Measurements from ENCODE around the gene SETD7. TPM values are rescaled to one million over a fixed set of nuclear protein-coding genes. Genes with fewer than 3 reads are reported as not detected.

Gene SETD7
- 10 to 100 TPM; 14.8 to 20.5 (median 18.5) TPM for polyA plus RNA-seq (ENCODE audit: insufficient read depth in 1 of 5, insufficient read length in 5 of 5, low replicate concordance in 1 of 5)
- long read RNA-seq, donor 1, full-length matches to known transcripts: 3 of 3 reads
- long read RNA-seq, donor 1, partial matches to known transcripts: 0 of 3 reads
- long read RNA-seq, donor 1, other reads (novel, unspliced or antisense): 0 of 3 reads
- long read RNA-seq, donor 2, full-length matches to known transcripts: 3 of 3 reads
- long read RNA-seq, donor 2, partial matches to known transcripts: 0 of 3 reads
- long read RNA-seq, donor 2, other reads (novel, unspliced or antisense): 0 of 3 reads
- long read RNA-seq, donor 3, partial matches to known transcripts: 0 of 1 reads
- long read RNA-seq, donor 3, other reads (novel, unspliced or antisense): 0 of 1 reads
- long read RNA-seq, donor 4: 0 reads
- long read RNA-seq, donor 5, full-length matches to known transcripts: 2 of 2 reads
- long read RNA-seq, donor 5, partial matches to known transcripts: 0 of 2 reads
- long read RNA-seq, donor 5, other reads (novel, unspliced or antisense): 0 of 2 reads
- long read RNA-seq, donor 6, full-length matches to known transcripts: 6 of 6 reads
- long read RNA-seq, donor 6, partial matches to known transcripts: 0 of 6 reads
- long read RNA-seq, donor 6, other reads (novel, unspliced or antisense): 0 of 6 reads
- long read RNA-seq, donor 7, full-length matches to known transcripts: 1 of 1 reads
- long read RNA-seq, donor 7, partial matches to known transcripts: 0 of 1 reads
- long read RNA-seq, donor 7, other reads (novel, unspliced or antisense): 0 of 1 reads
- long read RNA-seq, donor 8, full-length matches to known transcripts: 1 of 1 reads
- long read RNA-seq, donor 8, partial matches to known transcripts: 0 of 1 reads
- long read RNA-seq, donor 8, other reads (novel, unspliced or antisense): 0 of 1 reads

- peak; percentile 86 to 87 for DNase-seq
These were observed at the start of gene SETD7 for GRCh38 chr4:139556071-139556723. Gene SETD7, minus strand, starts transcription at chr4:139556219. Its CDS starts 82 bp downstream, at chr4:139556137.

GRCh38 chr4:139605516-139605915 lies 49.5 kb upstream of the SETD7 start:
- no peak for DNase-seq

- DNase-seq: peak in 1 of 2 donors; percentile 51
These were observed 47.8 kb upstream of the SETD7 start for GRCh38 chr4:139603576-139604410.

GRCh38 chr4:139602776-139603360 lies 46.8 kb upstream of the SETD7 start:
- no peak for DNase-seq

GRCh38 chr4:139600662-139601061 lies 44.6 kb upstream of the SETD7 start:
- no peak for DNase-seq

GRCh38 chr4:139599594-139600374 lies 43.8 kb upstream of the SETD7 start:
- DNase-seq: no peak

GRCh38 chr4:139599076-139599475 lies 43.1 kb upstream of the SETD7 start:
- no peak for DNase-seq

- DNase-seq: no peak
These were observed 40.8 kb upstream of the SETD7 start for GRCh38 chr4:139596684-139597279.

- DNase-seq: no peak
These were observed 40.1 kb upstream of the SETD7 start for GRCh38 chr4:139596034-139596683.

GRCh38 chr4:139594591-139595185 lies 38.7 kb upstream of the SETD7 start:
- DNase-seq: no peak

- no peak for DNase-seq
These were observed 37.1 kb upstream of the SETD7 start for GRCh38 chr4:139593091-139593564.

- no peak for DNase-seq
These were observed 33.5 kb upstream of the SETD7 start for GRCh38 chr4:139589336-139590018.

- no peak for DNase-seq
These were observed 31.4 kb upstream of the SETD7 start for GRCh38 chr4:139587446-139587845.

- no peak for DNase-seq
These were observed 29.5 kb upstream of the SETD7 start for GRCh38 chr4:139585473-139585872.

- no peak for DNase-seq
These were observed 28.8 kb upstream of the SETD7 start for GRCh38 chr4:139584784-139585183.

- no peak for DNase-seq
These were observed 28.0 kb upstream of the SETD7 start for GRCh38 chr4:139584013-139584412.

GRCh38 chr4:139582044-139582443 lies 26.0 kb upstream of the SETD7 start:
- DNase-seq: no peak

- DNase-seq: no peak
These were observed 25.1 kb upstream of the SETD7 start for GRCh38 chr4:139581096-139581495.

All from right lung (tissue), 10 donors.